Measurements from ENCODE around the gene FANCC.
"Not testable (repeated sequence)": the region's sequence is repeated elsewhere in the genome, so short reads cannot be mapped to it uniquely, and the experiment has no call there.

FANCC gene

DNA sequence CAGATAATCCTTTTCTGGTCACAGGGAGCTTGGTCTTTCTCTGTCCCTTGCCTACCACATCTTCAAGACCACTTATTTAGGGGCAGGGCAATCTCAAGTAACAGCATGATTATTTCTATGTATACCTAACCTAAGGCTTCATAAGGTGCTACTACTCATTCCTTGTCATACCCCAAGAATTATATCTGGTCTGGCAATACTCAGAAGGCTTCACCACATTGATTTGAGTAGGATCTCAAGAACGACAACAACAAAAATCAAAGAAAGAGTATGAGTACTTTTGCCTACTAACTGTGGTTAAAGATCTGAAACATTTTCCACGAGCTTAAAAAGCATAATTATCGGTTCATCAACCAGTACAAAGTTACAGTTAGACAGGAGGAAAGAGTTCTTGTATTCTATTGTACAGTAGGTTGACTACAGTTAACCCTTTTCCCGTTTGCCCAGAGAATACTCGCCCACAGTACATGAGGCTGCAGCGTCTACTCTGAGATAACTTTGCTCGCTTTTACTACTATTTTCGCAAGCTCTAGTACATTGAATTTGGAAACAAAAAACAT, 41.0 kb downstream of the FANCC start:
- no peak for DNase-seq

GRCh38 chr9:95274160-95274559, 43.3 kb downstream of the FANCC start:
- DNase-seq: not testable (repeated sequence)

GRCh38 chr9:95273369-95274022, 44.0 kb downstream of the FANCC start:
- DNase-seq: no peak

DNA sequence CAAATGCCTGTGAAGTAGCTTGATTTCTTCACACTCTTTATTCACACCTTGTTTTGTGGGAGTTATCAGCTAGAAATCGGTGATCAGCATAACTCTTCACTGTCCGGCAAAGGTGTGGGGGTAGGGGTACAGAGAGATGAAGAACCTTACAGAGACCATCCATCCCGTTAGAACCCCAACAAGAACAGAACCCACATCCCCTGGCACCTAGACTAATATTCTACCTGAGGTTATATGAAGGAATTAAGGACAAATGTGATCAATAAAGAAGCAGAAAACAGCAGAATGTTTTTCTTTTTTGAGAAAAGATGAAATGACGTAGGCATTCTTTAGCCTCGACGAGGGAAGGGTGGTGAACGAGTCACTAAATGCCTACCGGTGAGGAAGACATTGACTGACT, 44.7 kb downstream of the FANCC start:
- no peak for DNase-seq

DNA sequence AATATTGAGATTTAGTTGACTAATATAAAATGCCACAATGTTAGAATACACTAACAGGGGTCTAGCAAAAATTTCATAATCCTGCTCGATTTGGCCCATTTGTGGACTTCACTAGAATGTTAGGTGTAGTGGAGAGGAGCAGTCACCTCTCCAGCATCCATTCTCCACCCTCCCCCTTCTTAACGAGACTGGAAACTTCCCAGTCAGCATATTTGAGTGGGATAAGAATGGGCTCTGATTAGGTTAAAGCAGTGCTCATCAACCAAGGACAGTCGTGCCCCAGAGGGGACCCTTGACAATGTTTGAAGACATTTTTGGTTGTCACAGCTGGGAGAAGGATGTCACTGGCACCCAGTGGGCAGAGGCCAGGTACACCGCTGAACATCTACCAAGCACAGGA, 46.7 kb downstream of the FANCC start:
- DNase-seq: no peak

- not testable (repeated sequence) for DNase-seq
Measured at GRCh38 chr9:95269803-95270773, 47.4 kb downstream of the FANCC start.

DNA sequence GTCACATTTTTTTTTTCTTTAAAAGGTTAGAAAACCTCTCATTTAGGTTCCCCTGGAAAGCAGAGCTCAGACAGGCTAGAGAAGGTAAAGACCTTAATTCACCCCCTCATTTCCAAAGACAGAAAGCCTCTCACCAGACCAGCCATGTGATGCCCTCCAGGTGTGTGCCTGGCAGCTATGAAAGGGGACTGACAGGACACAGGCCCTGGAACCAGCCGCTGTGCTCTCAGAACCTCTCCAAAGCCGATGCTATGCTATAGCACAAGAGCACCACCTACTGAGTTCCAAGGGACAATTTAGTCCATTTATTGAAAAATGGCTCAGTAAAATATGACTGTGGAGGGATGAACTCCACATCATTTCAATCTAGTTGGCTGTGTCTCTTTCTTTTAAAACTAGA, 48.8 kb downstream of the FANCC start:
- DNase-seq: peak; percentile 54 to 71

DNA sequence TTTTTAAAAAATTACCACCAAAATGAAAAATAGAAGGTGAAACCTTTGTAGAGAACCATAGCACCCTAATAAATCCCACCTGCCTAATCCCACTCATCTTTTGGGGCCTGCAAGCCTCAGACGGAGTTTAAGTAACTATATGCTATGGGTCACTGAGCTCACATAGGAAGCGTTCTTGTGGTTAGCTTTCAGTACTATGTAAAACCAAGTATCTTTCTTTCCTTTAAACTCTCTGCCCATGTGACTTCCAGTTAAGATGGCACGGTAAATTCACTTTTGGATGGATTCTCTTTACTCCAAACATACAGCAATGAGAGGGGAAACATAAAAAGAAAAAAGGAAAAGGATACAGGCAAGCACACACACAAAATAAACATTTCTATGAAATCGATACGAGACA, 50.9 kb downstream of the FANCC start:
- DNase-seq: no peak

DNA sequence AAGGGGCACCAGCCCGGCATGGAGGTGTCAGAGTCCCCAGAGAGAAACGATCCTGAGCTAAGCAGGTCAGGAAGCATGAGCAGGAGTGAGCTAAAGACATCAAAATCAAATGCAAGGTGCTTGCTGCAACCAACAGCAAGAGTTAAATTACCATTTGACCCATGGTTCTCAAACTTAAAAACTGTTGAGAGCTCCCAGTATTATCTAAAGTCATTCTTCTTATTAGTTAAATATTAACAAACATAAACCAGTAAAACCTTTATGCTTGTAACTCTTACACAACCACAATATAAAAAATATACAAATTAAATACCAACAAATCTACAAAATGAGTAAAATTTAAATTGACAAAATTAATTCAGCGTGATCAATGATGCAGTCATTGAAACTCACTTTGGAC, 51.5 kb downstream of the FANCC start:
- no peak for DNase-seq

- peak in 1 of 2 experiments; percentile 2 for DNase-seq
Measured at GRCh38 chr9:95264954-95265615, 52.4 kb downstream of the FANCC start.

- DNase-seq: no peak
Measured at GRCh38 chr9:95261890-95262289, 55.6 kb downstream of the FANCC start.

DNA sequence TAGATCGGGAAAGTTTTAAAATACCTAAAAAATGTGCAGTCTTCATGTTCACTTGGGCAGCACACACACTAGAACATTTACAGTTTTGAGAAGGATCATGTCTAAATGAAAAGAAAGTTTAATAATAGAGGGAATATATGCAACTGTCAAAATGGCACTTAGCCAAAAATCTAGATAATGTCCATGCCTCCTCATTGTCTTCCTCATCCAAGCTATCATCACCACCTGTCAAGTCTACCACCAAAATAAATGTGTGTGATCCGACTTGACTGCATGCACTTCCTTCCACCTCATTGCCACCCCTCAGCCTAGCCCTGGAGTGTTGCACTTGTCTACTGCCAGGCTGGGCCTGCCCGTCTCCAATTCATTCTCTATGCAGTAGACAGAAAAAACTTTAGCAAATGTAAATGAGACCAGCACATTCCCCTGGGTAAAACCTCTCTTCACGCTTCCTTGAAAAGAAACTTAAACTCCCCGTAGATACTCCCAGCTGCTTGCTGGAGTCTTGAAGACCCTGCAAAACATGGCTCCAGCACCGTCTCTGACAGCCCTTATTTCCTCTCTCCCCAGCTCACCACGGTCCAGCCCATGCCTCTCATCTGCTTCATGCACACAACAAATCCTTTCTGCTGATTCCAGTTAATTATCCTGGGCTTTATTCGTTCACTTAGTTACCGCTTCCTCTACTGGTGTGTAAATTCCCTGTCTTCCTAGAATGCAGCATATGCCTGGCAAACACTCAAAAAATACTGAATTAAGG, 66.9 kb downstream of the FANCC start:
- peak in 1 of 2 experiments; percentile 6 for DNase-seq

DNA sequence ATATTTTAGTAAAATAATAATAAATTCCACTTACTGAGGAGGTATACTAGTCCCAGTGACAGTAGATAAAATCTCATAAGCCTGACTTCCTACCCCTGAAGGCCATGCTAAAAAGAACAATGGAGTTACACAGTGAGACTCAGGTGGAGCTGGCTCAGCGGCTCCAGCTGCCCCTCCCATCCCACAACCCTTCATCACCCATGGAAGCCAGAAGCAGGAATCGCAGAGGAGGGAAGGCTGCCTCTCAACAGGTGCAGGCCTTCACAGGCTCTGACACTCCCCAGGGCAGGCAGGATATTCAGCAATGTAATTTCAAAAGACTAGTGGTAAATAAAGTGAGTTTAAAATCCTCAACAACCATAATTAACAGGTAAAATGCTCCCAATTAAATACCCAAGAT, 67.5 kb downstream of the FANCC start:
- peak; percentile 42 to 75 for DNase-seq

DNA sequence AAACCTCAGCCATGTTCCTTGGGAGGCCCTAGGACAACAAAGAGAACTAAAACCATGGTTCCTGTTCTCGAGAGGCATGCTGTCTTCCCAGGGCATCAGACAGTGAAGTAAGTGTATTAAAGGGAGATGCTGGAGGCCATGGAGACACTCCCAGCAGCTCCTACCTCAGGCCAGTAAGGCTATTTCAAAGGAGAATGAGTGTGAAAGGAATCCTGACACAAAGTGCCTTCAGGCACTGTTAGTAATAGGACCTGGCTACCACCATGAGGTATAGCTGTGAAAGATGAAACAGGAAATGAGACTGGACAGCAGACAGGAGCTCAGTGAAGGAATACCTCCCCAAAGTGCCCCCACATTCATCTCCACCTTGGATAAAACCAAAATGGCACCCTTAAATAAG, 71.0 kb downstream of the FANCC start:
- DNase-seq: no peak

DNA sequence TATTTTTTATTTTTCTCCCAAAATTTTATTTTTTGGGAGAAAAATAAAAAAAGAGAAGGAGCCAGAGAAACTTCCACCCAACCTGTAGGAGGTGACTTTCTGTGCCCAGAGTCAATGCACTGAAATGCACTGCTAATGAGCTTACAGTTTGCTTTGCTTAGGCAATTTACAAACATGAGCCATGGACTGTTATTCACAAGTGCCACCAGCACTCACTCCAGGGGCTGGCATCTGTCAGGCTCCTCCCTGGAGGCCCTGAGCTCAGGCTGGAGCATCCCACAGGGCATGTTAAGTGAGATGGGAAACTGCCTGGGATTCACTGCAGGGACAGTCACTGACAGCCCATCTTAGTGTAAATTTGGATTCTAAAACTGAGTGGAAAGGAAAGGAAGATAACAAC, 74.9 kb downstream of the FANCC start:
- no peak for DNase-seq

- no peak for DNase-seq
Measured at GRCh38 chr9:95239071-95239470, 78.4 kb downstream of the FANCC start.

- no peak for DNase-seq
Measured at GRCh38 chr9:95237336-95237735, 80.2 kb downstream of the FANCC start.

DNA sequence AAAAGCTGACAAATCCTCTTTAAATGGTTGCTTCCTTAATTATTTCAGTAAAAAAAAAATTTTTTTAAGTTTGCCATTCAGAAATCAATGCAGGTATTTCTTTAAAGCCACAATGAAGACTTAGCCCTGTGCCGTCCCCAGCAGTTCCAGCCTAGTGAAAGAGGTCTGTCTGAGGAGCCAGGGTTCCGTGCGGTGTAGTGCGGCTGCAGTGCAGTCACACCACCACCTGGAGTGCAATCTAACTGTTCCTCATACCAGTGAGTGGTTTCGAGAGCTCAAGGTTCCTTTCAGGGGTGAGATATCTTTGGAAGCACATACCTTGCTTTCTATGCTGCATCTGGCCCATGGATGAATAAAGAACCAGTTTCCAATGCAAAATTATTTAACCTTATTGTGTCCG, 87.5 kb downstream of the FANCC start:
- no peak for DNase-seq

DNA sequence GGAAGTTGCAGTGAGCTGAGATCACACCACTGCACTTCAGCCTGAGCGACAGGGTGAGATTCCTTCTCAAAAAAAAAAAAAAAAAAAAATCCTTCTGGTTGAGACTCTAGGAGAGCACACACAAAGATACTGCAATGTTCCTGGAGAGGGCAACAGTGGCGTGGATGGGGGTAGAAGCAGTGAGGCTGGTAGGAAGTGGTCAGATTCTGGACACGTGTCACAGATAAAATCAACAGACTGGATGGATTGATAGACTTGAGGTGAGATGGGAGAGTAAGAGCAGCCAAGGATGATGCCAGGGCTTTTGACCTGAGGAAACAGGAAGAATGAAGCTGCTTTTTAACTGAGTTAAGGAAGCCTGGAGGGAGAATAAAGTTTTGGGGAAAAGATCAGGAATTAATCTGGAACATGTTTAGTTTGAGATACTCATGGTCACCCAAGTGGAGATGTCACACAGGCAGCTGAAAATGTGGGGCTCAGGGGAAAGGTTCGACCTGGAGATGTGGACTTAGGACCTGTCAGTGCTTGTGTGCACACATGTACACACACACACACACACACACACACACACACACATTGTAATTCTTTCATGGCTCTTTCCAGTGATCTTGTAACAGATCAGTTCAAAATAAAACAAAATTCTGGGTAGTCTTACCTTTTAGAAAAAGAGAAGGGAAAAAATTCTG, 88.1 kb downstream of the FANCC start:
- no peak for DNase-seq

DNA sequence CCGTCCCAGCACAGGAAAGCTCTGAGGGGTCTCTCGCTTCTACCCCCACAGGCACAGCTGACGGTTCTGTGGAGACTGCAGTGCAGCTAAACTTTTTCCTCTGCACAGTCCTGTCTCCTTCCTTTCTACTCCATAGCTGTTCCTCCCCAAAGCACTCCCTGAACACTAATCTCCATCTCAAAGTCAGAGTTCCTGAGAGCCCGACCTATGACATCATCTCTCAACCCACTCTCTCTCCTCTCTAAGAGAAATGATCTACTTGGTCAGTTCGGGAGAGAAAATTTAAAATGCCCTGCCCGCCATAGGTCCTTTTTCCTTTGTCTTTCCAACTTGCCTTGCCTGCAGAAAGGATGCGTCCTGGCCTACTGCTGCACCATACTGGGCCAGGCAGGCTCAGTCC, 90.6 kb downstream of the FANCC start:
- no peak for DNase-seq

- DNase-seq: no peak
Measured at GRCh38 chr9:95225726-95226106, 91.8 kb downstream of the FANCC start.
